HepG2 (cell line): ENCODE data around the gene AARS2. TPM values are rescaled to one million over a fixed set of nuclear protein-coding genes. Genes with fewer than 3 reads are reported as not detected.
A peak's percentile ranks its signal among the peaks of the same experiment; 100 is the strongest.

Source experiments
- BRCA1 ChIP-seq: sonication (generic); formaldehyde crosslinking; IDR thresholded peaks from 2 replicates; pipeline ENCODE4 v1.4.0; 2020; ENCODE audit warnings: missing genetic modification reagents
- FOSL1 ChIP-seq: sonication (generic); formaldehyde crosslinking; IDR thresholded peaks from 2 replicates; pipeline ENCODE4 v1.9.0; 2021; ENCODE audit warnings: missing genetic modification reagents, borderline replicate concordance
- HNRNPH1 ChIP-seq: fragments of 200-400 bp; formaldehyde crosslinking; optimal IDR thresholded peaks from 2 replicates; pipeline ENCODE3; 2017; ENCODE audit warnings: mild to moderate bottlenecking, low read depth, low read length
- KLF16 ChIP-seq, 2 experiments: sonication (generic) in 1 of 2; formaldehyde crosslinking in 1 of 2; IDR thresholded peaks; 2 replicates each; pipeline versions ENCODE4 v1.6.1 to v1.8.0; 2016 to 2023; ENCODE audit warnings: missing genetic modification reagents in 2 of 2, missing compliant biosample characterization in 1 of 2
- MYC ChIP-seq: sonication (generic); formaldehyde crosslinking; IDR thresholded peaks from 2 replicates; pipeline ENCODE4 v1.9.0; 2021; ENCODE audit warnings: missing genetic modification reagents, borderline replicate concordance
- NFKB2 ChIP-seq: sonication (generic); formaldehyde crosslinking; IDR thresholded peaks from 2 replicates; pipeline ENCODE4 v1.4.0; 2020; ENCODE audit warnings: missing genetic modification reagents, borderline replicate concordance
- NR1H2 ChIP-seq: sonication (generic); formaldehyde crosslinking; IDR thresholded peaks from 2 replicates; pipeline ENCODE4 v1.8.1; 2022; ENCODE audit warnings: low read depth, missing genetic modification reagents, borderline replicate concordance
- RBM22 ChIP-seq: fragments of 200-400 bp; formaldehyde crosslinking; optimal IDR thresholded peaks from 2 replicates; pipeline ENCODE3; 2017; ENCODE audit warnings: mild to moderate bottlenecking, low read length, moderate library complexity
- TBP ChIP-seq: sonication (generic); formaldehyde crosslinking; IDR thresholded peaks from 2 replicates; pipeline ENCODE4 v1.5.0; 2020; ENCODE audit warnings: missing genetic modification reagents
- TCF12 ChIP-seq, 2 experiments: fragments of 450-650 bp in 1 of 2; sonication (generic) in 1 of 2; formaldehyde crosslinking in 1 of 2; IDR thresholded peaks; 2 replicates each; pipeline versions ENCODE4 v1.6.1 to v1.8.0; 2017 to 2022; ENCODE audit warnings: antibody characterized with exemption in 1 of 2, mild to moderate bottlenecking in 1 of 2, missing genetic modification reagents in 1 of 2, moderate library complexity in 1 of 2
- USF2 ChIP-seq, 2 experiments: sonication (generic) in 1 of 2; formaldehyde crosslinking in 1 of 2; IDR thresholded peaks; 2 replicates each; pipeline versions ENCODE4 v1.5.1 to v1.6.1; 2011 to 2020; ENCODE audit warnings: borderline replicate concordance in 1 of 2, low read depth in 1 of 2, low read length in 1 of 2, mild to moderate bottlenecking in 1 of 2, missing genetic modification reagents in 1 of 2, moderate library complexity in 1 of 2
- ZBTB44 ChIP-seq: sonication (generic); formaldehyde crosslinking; IDR thresholded peaks from 2 replicates; pipeline ENCODE4 v1.4.0; 2020; ENCODE audit warnings: missing genetic modification reagents
- ZFY ChIP-seq: sonication (generic); formaldehyde crosslinking; IDR thresholded peaks from 2 replicates; pipeline ENCODE4 v1.4.0; 2020; ENCODE audit warnings: missing genetic modification reagents
- ZKSCAN5 ChIP-seq: sonication (generic); formaldehyde crosslinking; IDR thresholded peaks from 2 replicates; pipeline ENCODE4 v1.5.1; 2020; ENCODE audit warnings: mild to moderate bottlenecking, missing genetic modification reagents
- ZNF124 ChIP-seq: sonication (generic); formaldehyde crosslinking; IDR thresholded peaks from 2 replicates; pipeline ENCODE4 v1.4.0; 2020; ENCODE audit warnings: missing genetic modification reagents
- ZNF546 ChIP-seq: sonication (generic); formaldehyde crosslinking; conservative IDR thresholded peaks from 2 replicates; pipeline ENCODE4 v1.8.1; 2023; ENCODE audit warnings: mild to moderate bottlenecking, missing genetic modification reagents
- ZNF672 ChIP-seq: sonication (generic); formaldehyde crosslinking; IDR thresholded peaks from 2 replicates; pipeline ENCODE4 v1.8.1; 2022; ENCODE audit warnings: missing genetic modification reagents
- ZNF7 ChIP-seq: IDR thresholded peaks from 2 replicates; pipeline ENCODE4 v1.6.1; 2016; ENCODE audit warnings: missing biosample characterization, missing genetic modification reagents
- polyA plus RNA-seq, 8 experiments: library from polyadenylated mRNA; depleted of rRNA in 3 of 8; stranded (reverse) in 7 of 8; unstranded in 1 of 8; fragments of >200 nt; fragmentation: Illumina TruSeq in 4 of 8; extraction: Trizol in 4 of 8; gene quantifications; 2 replicates each; pipeline versions ENCODE4 v1.2.1 to v1.2.3, GENCODE V29; 2011 to 2016; ENCODE audit warnings: low read depth in 4 of 8, missing spikeins in 1 of 8, mixed read lengths in 1 of 8; ENCODE audit not compliant: insufficient read depth in 1 of 8
- total RNA-seq, 5 experiments: library from RNA; depleted of rRNA; stranded (reverse); fragments of >200 nt; fragmentation: Illumina TruSeq; extraction: Trizol; gene quantifications; 2 replicates each; pipeline ENCODE4 v1.2.3, GENCODE V29; 2016; ENCODE audit warnings: low read depth in 1 of 5
- TF ChIP-seq, protein P1 (sequence below): sonication (generic); formaldehyde crosslinking; IDR thresholded peaks from 2 replicates; pipeline ENCODE4 v1.4.0; 2020; ENCODE audit warnings: missing genetic modification reagents
- TF ChIP-seq, protein P2 (sequence below): sonication (generic); formaldehyde crosslinking; IDR thresholded peaks from 2 replicates; pipeline ENCODE4 v1.4.0; 2020; ENCODE audit warnings: missing genetic modification reagents

Gene AARS2
- total and polyA plus RNA-seq, 2 of the 13 experiments (the other 11 are each of a cell fraction or from before 2014, with no cell fraction given) = 7.5 to 24.1 TPM

DNA sequence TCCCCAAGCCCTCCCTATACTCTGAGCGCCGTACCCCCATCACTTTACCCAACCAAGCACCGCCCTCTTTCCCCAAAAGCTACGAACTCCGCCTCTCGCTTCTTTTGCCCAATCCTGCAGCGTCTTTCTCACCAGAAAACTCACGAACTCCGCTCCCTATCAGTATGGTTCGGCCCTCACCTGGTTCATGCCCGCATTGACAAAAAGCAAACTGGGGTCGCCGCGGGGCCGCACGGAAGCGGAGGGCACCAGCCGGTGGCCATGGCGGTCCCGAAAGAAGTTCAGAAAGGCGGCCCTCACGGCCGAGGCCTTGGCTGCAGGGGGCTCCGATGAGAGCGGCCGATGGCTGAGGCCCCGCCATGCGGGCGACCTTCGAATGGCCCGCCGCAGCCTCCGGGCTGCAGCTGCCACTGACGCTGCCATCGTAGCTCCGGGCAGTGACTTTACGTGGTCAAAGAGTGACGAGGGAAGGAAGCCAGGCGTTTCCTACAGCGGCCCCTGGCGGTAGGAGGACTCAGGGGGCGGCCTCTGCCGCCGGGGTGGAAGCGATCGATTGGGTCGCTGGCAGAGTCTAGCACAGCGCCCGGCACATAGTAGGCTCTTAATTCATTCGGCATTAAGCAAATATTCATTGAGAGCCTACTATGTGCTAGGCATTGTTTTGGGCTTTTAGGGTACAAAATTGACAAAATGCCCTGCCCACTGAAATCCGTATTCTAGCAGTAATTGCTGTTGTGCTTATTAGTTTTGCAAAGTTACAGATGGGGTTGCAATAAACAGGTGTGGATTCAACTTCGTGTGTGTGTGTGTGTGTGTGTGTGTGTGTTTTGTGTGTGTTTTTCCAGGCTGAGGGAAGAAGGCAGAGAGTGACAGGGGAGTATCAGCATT, at the start of gene AARS2 (continued):
- TF ChIP-seq BRCA1 (CRISPR knock-in tag) (peak; percentile 96), TBP (no peak), ZBTB44 (peak; percentile 90; the same call in 1 of the 2 replicates), USF2 (IDR thresholded peaks at IDR 0.05; ENCODE audit: low read depth, low read length) (no peak), USF2 (CRISPR knock-in tag; IDR thresholded peaks at IDR 0.05; ENCODE audit: borderline replicate concordance) (no peak; the same call in 1 of the 2 replicates), ZNF124 (peak; percentile 99), TCF12 (IDR thresholded peaks at IDR 0.05) (no peak), TCF12 (CRISPR knock-in tag; IDR thresholded peaks at IDR 0.05) (peak; percentile 54; the same call in 1 of the 2 replicates), ZNF7 (CRISPR knock-in tag) (0 out of 2 replicates have a peak, but pooled peaks have one; percentile 56), RBM22 (peak; percentile 32), FOSL1 (CRISPR knock-in tag) (peak; percentile 45; the same call in 1 of the 2 replicates), ZKSCAN5 (CRISPR knock-in tag) (no peak), MYC (CRISPR knock-in tag) (peak; percentile 89), KLF16 (CRISPR knock-in tag; IDR thresholded peaks at IDR 0.05) (peak in 1 of 2 experiments; percentile 99; a peak in 2 of 4 replicates), NFKB2 (CRISPR knock-in tag) (peak; percentile 99), ZFY (CRISPR knock-in tag) (peak; percentile 94), HNRNPH1 (no peak), NR1H2 (CRISPR knock-in tag) (no peak), ZNF546 (CRISPR knock-in tag) (0 out of 2 replicates have a peak, but pooled peaks have one; percentile 43), ZNF672 (CRISPR knock-in tag) (no peak; the same call in 1 of the 2 replicates)
- TF ChIP-seq, protein P1, sequence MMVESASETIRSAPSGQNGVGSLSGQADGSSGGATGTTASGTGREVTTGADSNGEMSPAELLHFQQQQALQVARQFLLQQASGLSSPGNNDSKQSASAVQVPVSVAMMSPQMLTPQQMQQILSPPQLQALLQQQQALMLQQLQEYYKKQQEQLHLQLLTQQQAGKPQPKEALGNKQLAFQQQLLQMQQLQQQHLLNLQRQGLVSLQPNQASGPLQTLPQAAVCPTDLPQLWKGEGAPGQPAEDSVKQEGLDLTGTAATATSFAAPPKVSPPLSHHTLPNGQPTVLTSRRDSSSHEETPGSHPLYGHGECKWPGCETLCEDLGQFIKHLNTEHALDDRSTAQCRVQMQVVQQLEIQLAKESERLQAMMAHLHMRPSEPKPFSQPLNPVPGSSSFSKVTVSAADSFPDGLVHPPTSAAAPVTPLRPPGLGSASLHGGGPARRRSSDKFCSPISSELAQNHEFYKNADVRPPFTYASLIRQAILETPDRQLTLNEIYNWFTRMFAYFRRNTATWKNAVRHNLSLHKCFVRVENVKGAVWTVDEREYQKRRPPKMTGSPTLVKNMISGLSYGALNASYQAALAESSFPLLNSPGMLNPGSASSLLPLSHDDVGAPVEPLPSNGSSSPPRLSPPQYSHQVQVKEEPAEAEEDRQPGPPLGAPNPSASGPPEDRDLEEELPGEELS (CRISPR knock-in tag) = peak; percentile 65
- TF ChIP-seq, protein P2, sequence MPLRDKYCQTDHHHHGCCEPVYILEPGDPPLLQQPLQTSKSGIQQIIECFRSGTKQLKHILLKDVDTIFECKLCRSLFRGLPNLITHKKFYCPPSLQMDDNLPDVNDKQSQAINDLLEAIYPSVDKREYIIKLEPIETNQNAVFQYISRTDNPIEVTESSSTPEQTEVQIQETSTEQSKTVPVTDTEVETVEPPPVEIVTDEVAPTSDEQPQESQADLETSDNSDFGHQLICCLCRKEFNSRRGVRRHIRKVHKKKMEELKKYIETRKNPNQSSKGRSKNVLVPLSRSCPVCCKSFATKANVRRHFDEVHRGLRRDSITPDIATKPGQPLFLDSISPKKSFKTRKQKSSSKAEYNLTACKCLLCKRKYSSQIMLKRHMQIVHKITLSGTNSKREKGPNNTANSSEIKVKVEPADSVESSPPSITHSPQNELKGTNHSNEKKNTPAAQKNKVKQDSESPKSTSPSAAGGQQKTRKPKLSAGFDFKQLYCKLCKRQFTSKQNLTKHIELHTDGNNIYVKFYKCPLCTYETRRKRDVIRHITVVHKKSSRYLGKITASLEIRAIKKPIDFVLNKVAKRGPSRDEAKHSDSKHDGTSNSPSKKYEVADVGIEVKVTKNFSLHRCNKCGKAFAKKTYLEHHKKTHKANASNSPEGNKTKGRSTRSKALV = no peak; the same call in none of the 2 replicates
